Measurements from ENCODE around the gene GRID2. TPM values are rescaled to one million over a fixed set of nuclear protein-coding genes. Genes with fewer than 3 reads are reported as not detected.

Gene GRID2
- total and polyA plus RNA-seq, 10 of the 15 experiments (the other 5 are each of a cell fraction or from before 2014, with no cell fraction given), result not detected

DNA sequence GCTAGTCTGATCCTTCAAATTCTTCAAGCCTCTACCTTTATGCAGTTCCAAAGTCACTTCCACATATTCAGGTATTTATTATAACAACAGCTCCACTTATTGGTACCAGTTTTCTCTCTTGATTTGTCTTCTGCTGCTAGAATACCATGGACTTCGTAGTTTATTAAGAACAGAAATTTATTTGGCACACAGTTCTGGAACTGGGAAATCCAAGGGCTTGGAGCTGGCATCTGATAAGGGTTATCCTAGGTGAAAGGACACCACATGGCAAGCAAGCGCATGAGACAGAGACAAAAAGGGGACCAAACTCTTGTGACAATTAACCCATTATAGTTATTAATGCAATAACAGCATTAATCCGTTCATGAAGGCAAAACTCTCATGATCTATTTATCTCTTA is 924.3 kb downstream of the GRID2 start:
- RAD21 ChIA-PET (ENCODE audit: unreplicated experiment), result no interaction called here

DNA sequence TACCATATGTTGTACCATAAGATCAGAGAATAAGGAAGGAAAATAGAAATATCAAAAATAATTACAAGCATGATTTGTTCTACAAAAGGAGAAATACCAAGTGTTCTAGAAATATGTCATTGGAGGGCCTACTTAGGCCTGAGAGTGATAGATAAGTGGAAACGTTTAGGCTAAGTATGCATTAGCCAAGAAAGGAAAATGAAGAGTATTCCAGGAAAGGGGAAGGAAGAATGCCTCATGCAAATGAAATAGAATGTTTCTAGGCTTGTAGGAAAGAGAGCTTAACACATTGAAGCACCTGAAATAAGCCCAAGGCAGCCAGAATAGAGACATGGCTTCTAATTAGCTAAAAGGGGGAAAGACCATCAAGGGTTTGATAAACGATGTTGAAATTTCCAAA is 929.1 kb downstream of the GRID2 start:
- H3K4me2 ChIP-seq (ENCODE audit: control insufficient read depth, insufficient read depth), result no peak overlapping the region
- H3K27ac ChIP-seq (ENCODE audit: control insufficient read depth, insufficient read depth), result no peak overlapping the region
- ChIA-PET POLR2A (no interaction called here), SMC1A (ENCODE audit: uncharacterized antibody, unreplicated experiment) (no interaction called here), RAD21 (ENCODE audit: unreplicated experiment) (no interaction called here), CTCF (no interaction called here)
- no peak for TF ChIP-seq TCF7 (IDR thresholded peaks at IDR 0.05; ENCODE audit: borderline replicate concordance)
- TF ChIP-seq PML (IDR thresholded peaks at IDR 0.05; ENCODE audit: low read length), result no peak
- TF ChIP-seq RFX5 (IDR thresholded peaks at IDR 0.05; ENCODE audit: low read depth, low read length), result no peak
- TF ChIP-seq RAD21 (IDR thresholded peaks at IDR 0.05; ENCODE audit: insufficient read depth, low read depth, low read length), result no peak
- H3K4me3 ChIP-seq, result no peak overlapping the region
- H3K79me2 ChIP-seq (ENCODE audit: control insufficient read depth, insufficient read depth, low read length), result no peaks in the 10 kb centered on the region
- no peak overlapping the region for H2AFZ ChIP-seq (ENCODE audit: control insufficient read depth, low read depth, low read length)
- no peaks in the 10 kb centered on the region for H3K4me1 ChIP-seq (ENCODE audit: control insufficient read depth, insufficient read depth, low read length)
- H3K36me3 ChIP-seq (ENCODE audit: control insufficient read depth in 2 of 2, insufficient read depth in 2 of 2, low read length in 1 of 2), result no peaks in the 10 kb centered on the region
- H3K9ac ChIP-seq (ENCODE audit: control insufficient read depth, insufficient read depth, low read length), result no peak overlapping the region
- no peaks in the 10 kb centered on the region for H4K20me1 ChIP-seq (ENCODE audit: control insufficient read depth, insufficient read depth)
- 3% methylated on average over 2 of the region's 2 CpGs for WGBS (ENCODE audit: insufficient coverage, insufficient replicate concordance, low lambda C conversion rate, missing lambda C conversion rate)
- no peak for FAIRE-seq
- no peak for DNase-seq (ENCODE audit: low read depth, low spot score)
- H3K9me3 ChIP-seq (replicated peaks; ENCODE audit: control insufficient read depth, insufficient read depth, low read length), result no peaks in the 10 kb centered on the region
- no peaks in the 10 kb centered on the region for H3K27me3 ChIP-seq (replicated peaks in 1 of 2; ENCODE audit: control insufficient read depth in 2 of 2, insufficient read depth in 2 of 2, low read length in 1 of 2)
- intact Hi-C loops (cut with micrococcal nuclease; ENCODE audit: unreplicated experiment) (no loop called here), in situ Hi-C loops (cut with MboI) (no loop called here)
- BruUV-seq (replicated peaks), result no TSS peak
- ATAC-seq, result no peak

More for the DNA sequence above, 924.3 kb downstream of the GRID2 start:
- ATAC-seq, result no peak
- H3K4me2 ChIP-seq (ENCODE audit: control insufficient read depth, insufficient read depth), result no peak overlapping the region
- no peak for DNase-seq (ENCODE audit: low read depth, low spot score)
- no peak for FAIRE-seq
- no peaks in the 10 kb centered on the region for H4K20me1 ChIP-seq (ENCODE audit: control insufficient read depth, insufficient read depth)
- POLR2A ChIA-PET, result no interaction called here
- H3K27ac ChIP-seq (ENCODE audit: control insufficient read depth, insufficient read depth), result no peak overlapping the region
- no peaks in the 10 kb centered on the region for H3K9me3 ChIP-seq (replicated peaks; ENCODE audit: control insufficient read depth, insufficient read depth, low read length)
- SMC1A ChIA-PET (ENCODE audit: uncharacterized antibody, unreplicated experiment), result interaction anchor here (0.9 kb wide), 1 partner anchor 28 kb away, joined by 3 read pairs; no protein-coding TSS in a partner anchor
- intact Hi-C loops (cut with micrococcal nuclease; ENCODE audit: unreplicated experiment) (no loop called here), in situ Hi-C loops (cut with MboI) (no loop called here)
- H3K4me3 ChIP-seq, result no peak overlapping the region
- H3K9ac ChIP-seq (ENCODE audit: control insufficient read depth, insufficient read depth, low read length), result no peak overlapping the region
- no peaks in the 10 kb centered on the region for H3K4me1 ChIP-seq (ENCODE audit: control insufficient read depth, insufficient read depth, low read length)
- CTCF ChIA-PET, result no interaction called here
- no peak for TF ChIP-seq CBX5 (IDR thresholded peaks at IDR 0.05; ENCODE audit: low read depth)
- TF ChIP-seq NR2F1 (conservative IDR thresholded peaks at IDR 0.05), result no peak
- TF ChIP-seq, protein P1, sequence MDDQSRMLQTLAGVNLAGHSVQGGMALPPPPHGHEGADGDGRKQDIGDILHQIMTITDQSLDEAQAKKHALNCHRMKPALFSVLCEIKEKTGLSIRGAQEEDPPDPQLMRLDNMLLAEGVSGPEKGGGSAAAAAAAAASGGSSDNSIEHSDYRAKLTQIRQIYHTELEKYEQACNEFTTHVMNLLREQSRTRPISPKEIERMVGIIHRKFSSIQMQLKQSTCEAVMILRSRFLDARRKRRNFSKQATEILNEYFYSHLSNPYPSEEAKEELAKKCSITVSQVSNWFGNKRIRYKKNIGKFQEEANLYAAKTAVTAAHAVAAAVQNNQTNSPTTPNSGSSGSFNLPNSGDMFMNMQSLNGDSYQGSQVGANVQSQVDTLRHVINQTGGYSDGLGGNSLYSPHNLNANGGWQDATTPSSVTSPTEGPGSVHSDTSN (IDR thresholded peaks at IDR 0.05; ENCODE audit: insufficient replicate concordance, low read depth, low read length), result no peak
- no peak for TF ChIP-seq BCL11A (IDR thresholded peaks at IDR 0.05; ENCODE audit: low read depth, low read length)
- TF ChIP-seq SMAD1 (IDR thresholded peaks at IDR 0.05; ENCODE audit: low read depth, partially characterized antibody), result no peak
- H3K27me3 ChIP-seq (replicated peaks in 1 of 2; ENCODE audit: control insufficient read depth in 2 of 2, insufficient read depth in 2 of 2, low read length in 1 of 2), result no peaks in the 10 kb centered on the region
- no peaks in the 10 kb centered on the region for H3K36me3 ChIP-seq (ENCODE audit: control insufficient read depth in 2 of 2, insufficient read depth in 2 of 2, low read length in 1 of 2)
- BruUV-seq (replicated peaks), result no TSS peak
- H2AFZ ChIP-seq (ENCODE audit: control insufficient read depth, low read depth, low read length), result no peak overlapping the region
- no peaks in the 10 kb centered on the region for H3K79me2 ChIP-seq (ENCODE audit: control insufficient read depth, insufficient read depth, low read length)
- WGBS (ENCODE audit: insufficient coverage, insufficient replicate concordance, low lambda C conversion rate, missing lambda C conversion rate), result 25% methylated on average over 3 of the region's 3 CpGs

Measured in GM12878 (cell line).